Caco-2 (cell line): ENCODE measurements around the gene FOXL3. TPM values are rescaled to one million over a fixed set of nuclear protein-coding genes. Genes with fewer than 3 reads are reported as not detected.

Experiments used
- BruUV-seq: library from RNA; stranded (reverse); fragments of 400-500 nt; replicated peaks from 2 replicates; lab custom pipeline; 2021; lab: Mats Ljungman, UMichigan
- CTCF ChIA-PET: fragments of 300-600 bp; sonication (Branson Sonifier 250); formaldehyde crosslinking; loops from one replicate; lab custom pipeline; 2022; ENCODE audit warnings: antibody characterized with exemption; lab: Charles Lee
- POLR2A ChIA-PET: fragments of 300-600 bp; sonication (Branson Sonifier 250); formaldehyde crosslinking; loops from one replicate; lab custom pipeline; 2022; ENCODE audit warnings: antibody characterized with exemption; lab: Charles Lee
- DNase-seq, 2 experiments: peaks; one replicate each; pipeline versions ENCODE4 v3.0.0 to v3.0.0-alpha.2; 2020 to 2022
- H3K27me3 ChIP-seq: replicated peaks from 2 replicates; pipeline ENCODE4 v1.6.0; 2011; ENCODE audit warnings: low read length; ENCODE audit not compliant: control insufficient read depth, insufficient read depth
- H3K36me3 ChIP-seq: 2 replicates; pipeline ENCODE4 v1.5.1; 2011; ENCODE audit warnings: low read length; ENCODE audit not compliant: control insufficient read depth, insufficient read depth
- H3K4me1 ChIP-seq: fragments of 250-450 bp; sonication (Bioruptor Pico); 2 replicates; pipeline ENCODE4 v1.5.1; 2020; ENCODE audit warnings: mild to moderate bottlenecking
- H3K4me3 ChIP-seq: 2 replicates; pipeline ENCODE4 v1.5.1; 2011; ENCODE audit warnings: low read depth, mild to moderate bottlenecking, control low read depth, low read length
- H3K9me3 ChIP-seq: fragments of 250-450 bp; sonication (Bioruptor Pico); 2 replicates; pipeline ENCODE4 v1.5.1; 2020; ENCODE audit warnings: mild to moderate bottlenecking, moderate library complexity
- H3K27ac Mint-ChIP-seq: one replicate; pipeline ENCODE4 v1.8.0; 2022; ENCODE audit warnings: mixed read lengths; ENCODE audit not compliant: unreplicated experiment
- H3K27me3 Mint-ChIP-seq: one replicate; pipeline ENCODE4 v1.8.0; 2022; ENCODE audit warnings: mixed read lengths; ENCODE audit not compliant: insufficient read depth, unreplicated experiment
- H3K36me3 Mint-ChIP-seq: one replicate; pipeline ENCODE4 v1.8.0; 2022; ENCODE audit warnings: mild to moderate bottlenecking, mixed read lengths; ENCODE audit not compliant: insufficient read depth, unreplicated experiment
- H3K4me1 Mint-ChIP-seq: one replicate; pipeline ENCODE4 v1.8.0; 2022; ENCODE audit warnings: low read depth, mixed read lengths; ENCODE audit not compliant: unreplicated experiment
- H3K4me3 Mint-ChIP-seq: one replicate; pipeline ENCODE4 v1.8.0; 2022; ENCODE audit warnings: mild to moderate bottlenecking, moderate library complexity, mixed read lengths; ENCODE audit not compliant: unreplicated experiment
- H3K9me3 Mint-ChIP-seq: one replicate; pipeline ENCODE4 v1.8.0; 2022; ENCODE audit warnings: mixed read lengths; ENCODE audit not compliant: unreplicated experiment
- intact Hi-C: fragments of 100-400 bp; cut with micrococcal nuclease; formaldehyde crosslinking; loops from one replicate; pipeline ENCODE4 v1.10.0; 2022; ENCODE audit not compliant: unreplicated experiment
- total RNA-seq: library from RNA; stranded (reverse); gene quantifications from 2 replicates; pipeline ENCODE4 v1.2.3, GENCODE V29; 2022
- TF ChIP-seq, protein P1 (sequence below), 2 experiments: fragments of 200-600 bp in 1 of 2; IDR thresholded peaks; 1 replicate in 1 of 2; 2 replicates in 1 of 2; pipeline versions ENCODE4 v1.5.1 to v1.8.0; 2011 to 2022; ENCODE audit warnings: antibody characterized with exemption in 1 of 2, control low read depth in 1 of 2, inconsistent platforms in 1 of 2, low read depth in 1 of 2, low read length in 1 of 2, mild to moderate bottlenecking in 1 of 2, moderate library complexity in 1 of 2; ENCODE audit not compliant: insufficient read depth in 1 of 2, severe bottlenecking in 1 of 2, unreplicated experiment in 1 of 2

The FOXL3 gene
- total RNA-seq, 1 experiment from 2014 or later: not detected

DNA sequence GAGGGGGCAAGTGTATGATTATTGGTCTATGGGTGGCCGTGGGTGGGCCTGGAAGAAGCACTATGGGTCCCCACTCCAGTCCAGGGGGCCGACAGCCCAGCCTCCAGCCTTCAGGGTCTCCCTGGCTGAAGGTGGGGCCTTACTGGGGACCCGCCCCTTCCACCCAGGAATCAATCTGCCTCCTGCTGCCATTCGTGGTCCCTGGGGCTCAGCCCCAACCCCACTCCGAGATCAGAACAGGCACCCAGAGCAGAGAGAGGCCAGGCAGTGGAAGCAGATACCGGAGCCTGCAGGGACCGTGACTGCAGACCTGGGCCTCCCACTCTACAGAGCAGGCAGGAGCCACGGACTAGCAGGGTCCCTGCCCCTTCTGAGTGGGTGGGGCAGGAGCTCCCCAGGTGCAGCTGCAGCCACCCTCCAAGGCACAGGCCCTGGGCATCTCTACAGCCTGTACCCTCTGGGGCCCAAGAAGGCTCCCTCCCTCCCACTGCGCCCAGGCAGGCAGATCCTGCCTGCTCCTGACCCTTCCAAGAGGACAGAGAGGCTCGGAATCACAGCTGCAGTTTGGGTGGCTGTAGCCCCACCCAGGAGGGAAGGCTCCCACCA is 13.6 kb upstream of the FOXL3 start:
- Mint-ChIP-seq H3K27me3 (no peaks in the 10 kb centered on the region), H3K36me3 (no peaks in the 10 kb centered on the region), H3K9me3 (peaks cover 36% of the 10 kb centered on the region), H3K27ac (no peak overlapping the region), H3K4me3 (no peak overlapping the region), H3K4me1 (no peaks in the 10 kb centered on the region)
- H3K4me1 ChIP-seq: no peaks in the 10 kb centered on the region
- intact Hi-C loops: no loop called here
- TF ChIP-seq, protein P1, sequence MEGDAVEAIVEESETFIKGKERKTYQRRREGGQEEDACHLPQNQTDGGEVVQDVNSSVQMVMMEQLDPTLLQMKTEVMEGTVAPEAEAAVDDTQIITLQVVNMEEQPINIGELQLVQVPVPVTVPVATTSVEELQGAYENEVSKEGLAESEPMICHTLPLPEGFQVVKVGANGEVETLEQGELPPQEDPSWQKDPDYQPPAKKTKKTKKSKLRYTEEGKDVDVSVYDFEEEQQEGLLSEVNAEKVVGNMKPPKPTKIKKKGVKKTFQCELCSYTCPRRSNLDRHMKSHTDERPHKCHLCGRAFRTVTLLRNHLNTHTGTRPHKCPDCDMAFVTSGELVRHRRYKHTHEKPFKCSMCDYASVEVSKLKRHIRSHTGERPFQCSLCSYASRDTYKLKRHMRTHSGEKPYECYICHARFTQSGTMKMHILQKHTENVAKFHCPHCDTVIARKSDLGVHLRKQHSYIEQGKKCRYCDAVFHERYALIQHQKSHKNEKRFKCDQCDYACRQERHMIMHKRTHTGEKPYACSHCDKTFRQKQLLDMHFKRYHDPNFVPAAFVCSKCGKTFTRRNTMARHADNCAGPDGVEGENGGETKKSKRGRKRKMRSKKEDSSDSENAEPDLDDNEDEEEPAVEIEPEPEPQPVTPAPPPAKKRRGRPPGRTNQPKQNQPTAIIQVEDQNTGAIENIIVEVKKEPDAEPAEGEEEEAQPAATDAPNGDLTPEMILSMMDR (IDR thresholded peaks at IDR 0.05; ENCODE audit: insufficient read depth in 1 of 2, low read depth in 1 of 2, low read length in 1 of 2, severe bottlenecking in 1 of 2, unreplicated experiment in 1 of 2): no peak
- peaks cover 22% of the 10 kb centered on the region for H3K9me3 ChIP-seq
- ChIA-PET CTCF (no interaction called here), POLR2A (no interaction called here)
- no peaks in the 10 kb centered on the region for H3K36me3 ChIP-seq
- BruUV-seq: no TSS peak
- H3K27me3 ChIP-seq: no peaks in the 10 kb centered on the region
- no peak overlapping the region for H3K4me3 ChIP-seq
- no peak for DNase-seq

DNA sequence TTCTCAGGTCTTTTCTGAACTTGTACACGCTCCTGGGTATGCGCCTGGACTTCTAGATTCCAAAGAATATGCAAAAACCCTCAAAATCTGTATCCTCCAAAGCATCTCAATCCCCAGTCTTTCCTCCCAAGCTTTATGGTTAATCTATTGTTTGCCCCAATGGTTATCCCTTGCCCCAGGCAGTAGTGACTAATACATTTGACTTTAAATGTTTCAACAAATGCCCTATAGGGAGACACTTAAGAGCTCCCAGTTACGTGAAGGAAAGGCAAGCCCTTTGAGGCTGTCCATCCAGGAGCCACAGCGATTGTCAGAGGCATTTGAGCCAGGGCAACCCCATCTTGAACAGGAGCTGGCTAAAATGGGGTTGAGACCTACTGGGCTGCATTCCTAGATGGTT is 12.7 kb upstream of the FOXL3 start:
- Histone ChIP-seq H3K27me3 (no peaks in the 10 kb centered on the region), H3K4me1 (no peaks in the 10 kb centered on the region), H3K36me3 (no peaks in the 10 kb centered on the region), H3K9me3 (peaks cover 22% of the 10 kb centered on the region), H3K4me3 (no peak overlapping the region)
- H3K27me3 Mint-ChIP-seq: no peaks in the 10 kb centered on the region
- no peaks in the 10 kb centered on the region for H3K36me3 Mint-ChIP-seq
- no peak for DNase-seq
- H3K9me3 Mint-ChIP-seq: peaks cover 36% of the 10 kb centered on the region
- TF ChIP-seq, protein P1 (IDR thresholded peaks at IDR 0.05; ENCODE audit: insufficient read depth in 1 of 2, low read depth in 1 of 2, low read length in 1 of 2, severe bottlenecking in 1 of 2, unreplicated experiment in 1 of 2): no peak
- no TSS peak for BruUV-seq
- POLR2A ChIA-PET: no interaction called here
- H3K4me1 Mint-ChIP-seq: no peaks in the 10 kb centered on the region
- no peak overlapping the region for H3K4me3 Mint-ChIP-seq
- no peak overlapping the region for H3K27ac Mint-ChIP-seq
- CTCF ChIA-PET: interaction anchor here (0.6 kb wide), 1 partner anchor 26 kb away, joined by 3 read pairs; no protein-coding TSS in a partner anchor
- intact Hi-C loops: no loop called here

DNA sequence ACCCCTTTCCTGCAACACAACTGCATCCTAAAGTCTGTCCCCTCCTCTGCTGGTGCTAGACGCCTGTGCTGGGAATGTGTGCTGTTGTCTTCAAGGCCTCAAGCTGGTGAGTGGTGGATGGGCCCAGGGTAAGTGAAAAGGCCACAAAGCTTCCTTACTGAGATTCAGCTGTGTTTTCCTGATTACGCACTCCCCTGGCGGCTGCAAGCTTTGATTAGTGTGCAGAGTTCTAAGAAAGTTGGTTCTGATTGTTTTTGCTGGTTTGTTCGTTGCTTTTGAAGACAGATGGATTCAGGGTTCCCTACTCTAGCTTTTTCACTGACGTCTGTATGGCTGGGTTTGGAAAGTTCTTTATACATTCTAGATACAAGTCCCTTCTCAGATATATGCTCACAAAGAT is 11.9 kb upstream of the FOXL3 start:
- H3K4me1 ChIP-seq: no peaks in the 10 kb centered on the region
- peaks cover 22% of the 10 kb centered on the region for H3K9me3 ChIP-seq
- no peak for DNase-seq
- Mint-ChIP-seq H3K9me3 (peaks cover 30% of the 10 kb centered on the region), H3K27me3 (no peaks in the 10 kb centered on the region), H3K27ac (no peak overlapping the region), H3K4me3 (no peak overlapping the region), H3K4me1 (no peaks in the 10 kb centered on the region), H3K36me3 (no peaks in the 10 kb centered on the region)
- ChIA-PET CTCF (no interaction called here), POLR2A (no interaction called here)
- H3K4me3 ChIP-seq: no peak overlapping the region
- no peaks in the 10 kb centered on the region for H3K27me3 ChIP-seq
- BruUV-seq: no TSS peak
- intact Hi-C loops: no loop called here
- no peaks in the 10 kb centered on the region for H3K36me3 ChIP-seq
- TF ChIP-seq, protein P1 (IDR thresholded peaks at IDR 0.05; ENCODE audit: insufficient read depth in 1 of 2, low read depth in 1 of 2, low read length in 1 of 2, severe bottlenecking in 1 of 2, unreplicated experiment in 1 of 2): no peak
